Endothelial cell of umbilical vein (primary cell): ENCODE results near the gene SLCO3A1. TPM values are rescaled to one million over a fixed set of nuclear protein-coding genes. Genes with fewer than 3 reads are reported as not detected.

Source experiments
- BruUV-seq: library from RNA; stranded (reverse); fragments of 400-500 nt; replicated peaks from 2 replicates; lab custom pipeline; 2021; lab: Mats Ljungman, UMichigan
- CTCF ChIA-PET: fragments of 300-600, 350-600 bp; sonication (Branson Sonifier 250); formaldehyde crosslinking; loops from one replicate; lab custom pipeline; 2021; ENCODE audit warnings: antibody characterized with exemption, inconsistent platforms; lab: Charles Lee
- POLR2A ChIA-PET: fragments of 300-600, 350-600 bp; sonication (Branson Sonifier 250); formaldehyde crosslinking; loops from one replicate; lab custom pipeline; 2021; ENCODE audit warnings: antibody characterized with exemption, inconsistent platforms; lab: Charles Lee
- DNase-seq: peaks from one replicate; pipeline ENCODE4 v3.0.0-alpha.2; 2011; ENCODE audit warnings: low read depth, low spot score
- FAIRE-seq: peaks from 2 replicates; lab custom pipeline; 2011; peaks lifted over from hg19 to GRCh38; lab: Jason Lieb, UNC
- H2AFZ ChIP-seq: 2 replicates; pipeline ENCODE4 v1.6.0; 2012; ENCODE audit warnings: low read depth, low read length, control low read depth, inconsistent platforms
- H3K27ac ChIP-seq: 2 replicates; pipeline ENCODE4 v1.5.1; 2011; ENCODE audit warnings: low read depth, mild to moderate bottlenecking, control low read depth, low read length, moderate library complexity; ENCODE audit not compliant: insufficient read depth
- H3K27me3 ChIP-seq, 2 experiments: 2 replicates each; pipeline versions ENCODE4 v1.6.0 to v1.6.1; 2011; ENCODE audit warnings: low read length in 2 of 2, mixed read lengths in 1 of 2; ENCODE audit not compliant: control insufficient read depth in 2 of 2, insufficient read depth in 2 of 2
- H3K36me3 ChIP-seq, 2 experiments: 2 replicates in 1 of 2; 3 replicates in 1 of 2; pipeline ENCODE4 v1.5.1; 2011; ENCODE audit warnings: low read length in 2 of 2, mild to moderate bottlenecking in 1 of 2, moderate library complexity in 1 of 2; ENCODE audit not compliant: control insufficient read depth in 2 of 2, insufficient read depth in 2 of 2; ENCODE audit errors: extremely low read depth in 1 of 2
- H3K4me1 ChIP-seq: 3 replicates; pipeline ENCODE4 v1.5.1; 2011; ENCODE audit warnings: mild to moderate bottlenecking, low read length; ENCODE audit not compliant: control insufficient read depth, insufficient read depth; ENCODE audit errors: extremely low read depth
- H3K4me2 ChIP-seq: 2 replicates; pipeline ENCODE4 v1.6.1; 2011; ENCODE audit warnings: low read length, control low read depth, mixed read lengths; ENCODE audit not compliant: insufficient read depth
- H3K4me3 ChIP-seq, 3 experiments: fragments of 200-600 bp in 1 of 3; sonication (generic), shearing (Covaris generic) in 1 of 3; replicated peaks in 1 of 3; 2 replicates each; pipeline ENCODE4 v1.5.1; 2011 to 2016; ENCODE audit warnings: control low read depth in 3 of 3, low read length in 3 of 3, mild to moderate bottlenecking in 2 of 3, inconsistent platforms in 1 of 3, low read depth in 1 of 3, moderate library complexity in 1 of 3; ENCODE audit not compliant: insufficient read depth in 1 of 3
- H3K79me2 ChIP-seq: 2 replicates; pipeline ENCODE4 v1.6.0; 2012; ENCODE audit warnings: low read length, inconsistent platforms; ENCODE audit not compliant: control insufficient read depth, insufficient read depth
- H3K9ac ChIP-seq: replicated peaks from 2 replicates; pipeline ENCODE3; 2011; ENCODE audit warnings: low read length, control low read depth; ENCODE audit not compliant: insufficient read depth; ENCODE audit errors: extremely low read depth
- H3K9me1 ChIP-seq: replicated peaks from 3 replicates; pipeline ENCODE4 v1.6.0; 2011; ENCODE audit warnings: mild to moderate bottlenecking, low read length; ENCODE audit not compliant: control insufficient read depth, insufficient read depth; ENCODE audit errors: extremely low read depth
- H3K9me3 ChIP-seq: replicated peaks from 2 replicates; pipeline ENCODE4 v1.5.1; 2012; ENCODE audit warnings: low read length, inconsistent platforms; ENCODE audit not compliant: control insufficient read depth, insufficient read depth
- H4K20me1 ChIP-seq: replicated peaks from 2 replicates; pipeline ENCODE3; 2011; ENCODE audit warnings: mild to moderate bottlenecking, low read length; ENCODE audit not compliant: control insufficient read depth, insufficient read depth; ENCODE audit errors: extremely low read depth
- EZH2 ChIP-seq: IDR thresholded peaks from 2 replicates; pipeline ENCODE4 v1.6.1; 2012; ENCODE audit warnings: borderline replicate concordance, low read depth, mild to moderate bottlenecking, moderate library complexity, low read length, inconsistent platforms; ENCODE audit not compliant: severe bottlenecking
- FOS ChIP-seq: IDR thresholded peaks from 2 replicates; pipeline ENCODE4 v1.6.1; 2011; ENCODE audit warnings: mild to moderate bottlenecking, low read length, moderate library complexity, borderline replicate concordance; ENCODE audit not compliant: insufficient read depth
- GATA2 ChIP-seq: IDR thresholded peaks from 2 replicates; pipeline ENCODE4 v1.7.0; 2011; ENCODE audit warnings: low read depth, mild to moderate bottlenecking, moderate library complexity, mixed read lengths, low read length; ENCODE audit not compliant: insufficient read length, insufficient read depth
- JUN ChIP-seq: IDR thresholded peaks from 2 replicates; pipeline ENCODE4 v1.6.1; 2011; ENCODE audit warnings: borderline replicate concordance, low read depth; ENCODE audit not compliant: insufficient read length, insufficient read depth
- MYC ChIP-seq: IDR thresholded peaks from one replicate; pipeline ENCODE4 v1.6.1; 2011; ENCODE audit warnings: mild to moderate bottlenecking, low read depth, low read length
- POLR2A ChIP-seq: IDR thresholded peaks from 2 replicates; pipeline ENCODE4 v1.6.1; 2012; ENCODE audit warnings: low read depth, mild to moderate bottlenecking, control low read depth, low read length
- POLR2AphosphoS5 ChIP-seq: IDR thresholded peaks from 2 replicates; pipeline ENCODE4 v1.6.1; 2012; ENCODE audit warnings: low read depth, mild to moderate bottlenecking, control low read depth, low read length, moderate library complexity; ENCODE audit not compliant: insufficient read depth
- dilution Hi-C: fragments of 300-500 bp; cut with MboI; formaldehyde crosslinking; loops from one replicate; pipeline ENCODE4 v1.15.0; 2019; ENCODE audit warnings: low sequenced_read_pairs; ENCODE audit not compliant: extremely low pct_ligation_motif_present
- intact Hi-C: fragments of 100-400 bp; cut with micrococcal nuclease; formaldehyde crosslinking; loops from one replicate; pipeline ENCODE4 v1.10.0; 2022
- polyA plus RNA-seq, 4 experiments: library from polyadenylated mRNA; depleted of rRNA in 3 of 4; stranded (reverse) in 3 of 4; unstranded in 1 of 4; fragments of >200 nt; gene quantifications; 2 replicates each; pipeline versions ENCODE4 v1.2.1 to v1.2.3, GENCODE V29; 2011 to 2012; ENCODE audit warnings: missing spikeins in 1 of 4
- total RNA-seq: library from RNA; stranded (reverse); gene quantifications from 2 replicates; pipeline ENCODE4 v1.2.3, GENCODE V29; 2021
- TF ChIP-seq, protein P1 (sequence below), 2 donors: IDR thresholded peaks; 1 replicate in 1 of 2; 2 replicates in 1 of 2; pipeline ENCODE4 v1.5.1; 2011; ENCODE audit warnings: low read length in 2 of 2, mild to moderate bottlenecking in 2 of 2, moderate library complexity in 2 of 2, control low read depth in 1 of 2, inconsistent platforms in 1 of 2, low read depth in 1 of 2; ENCODE audit not compliant: insufficient read depth in 1 of 2; ENCODE audit errors: extremely low read depth in 1 of 2
- TF ChIP-seq, protein P2 (sequence below): IDR thresholded peaks from 2 replicates; pipeline ENCODE4 v1.6.1; 2011; ENCODE audit not compliant: insufficient read depth, insufficient read length

The SLCO3A1 gene
- total and polyA plus RNA-seq, 2 donors (not counting 3 experiments of a cell fraction or from before 2014, with no cell fraction given), result 0.88 to 0.92 TPM

DNA sequence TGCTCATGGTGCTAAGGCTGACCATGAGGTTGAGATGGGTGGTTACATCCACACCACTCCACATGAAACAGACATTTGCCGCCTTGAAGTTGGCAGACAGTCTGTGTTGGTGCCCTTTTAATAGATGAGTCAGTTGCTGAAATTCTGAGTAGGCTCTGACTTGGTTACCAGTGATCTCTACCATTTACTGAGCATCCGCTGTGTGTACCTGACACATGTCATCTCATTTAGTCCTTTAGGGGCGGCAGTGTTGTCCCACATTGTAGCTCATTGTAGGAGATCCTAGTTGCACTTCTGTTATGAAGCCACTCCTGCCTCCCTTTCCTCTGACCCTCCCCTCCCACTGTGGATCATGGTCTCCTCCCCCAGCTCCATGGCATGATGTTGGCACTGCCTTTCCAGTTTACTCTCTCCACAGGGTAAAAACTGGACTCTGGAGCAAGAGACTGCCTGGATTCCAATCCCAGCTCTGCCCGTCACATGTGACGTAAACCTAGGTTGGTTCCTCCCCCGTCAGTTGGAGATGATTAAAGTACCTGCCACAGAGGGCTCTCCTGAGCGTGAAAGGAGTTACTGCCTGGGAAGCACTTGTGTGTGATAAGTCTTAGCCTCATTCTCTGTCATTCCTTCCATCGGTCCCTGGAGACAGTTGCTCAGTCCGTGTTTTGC, 21.6 kb downstream of the SLCO3A1 start:
- no peaks in the 10 kb centered on the region for H4K20me1 ChIP-seq
- dilution Hi-C loops (no loop called here), intact Hi-C loops (no loop called here)
- CTCF ChIA-PET, result no interaction called here
- H3K4me3 ChIP-seq, result no peak overlapping the region
- no peaks in the 10 kb centered on the region for H3K9me3 ChIP-seq
- DNase-seq (no peak), FAIRE-seq (no peak)
- H3K27me3 ChIP-seq, result no peaks in the 10 kb centered on the region
- no peaks in the 10 kb centered on the region for H3K9me1 ChIP-seq
- no TSS peak for BruUV-seq
- no peak overlapping the region for H3K27ac ChIP-seq
- no peaks in the 10 kb centered on the region for H3K4me1 ChIP-seq
- H3K36me3 ChIP-seq, result no peaks in the 10 kb centered on the region
- H3K4me2 ChIP-seq, result no peak overlapping the region
- no peak overlapping the region for H2AFZ ChIP-seq
- TF ChIP-seq GATA2, result no peak
- no peak for TF ChIP-seq MYC
- TF ChIP-seq POLR2AphosphoS5, result no peak
- TF ChIP-seq, protein P1, sequence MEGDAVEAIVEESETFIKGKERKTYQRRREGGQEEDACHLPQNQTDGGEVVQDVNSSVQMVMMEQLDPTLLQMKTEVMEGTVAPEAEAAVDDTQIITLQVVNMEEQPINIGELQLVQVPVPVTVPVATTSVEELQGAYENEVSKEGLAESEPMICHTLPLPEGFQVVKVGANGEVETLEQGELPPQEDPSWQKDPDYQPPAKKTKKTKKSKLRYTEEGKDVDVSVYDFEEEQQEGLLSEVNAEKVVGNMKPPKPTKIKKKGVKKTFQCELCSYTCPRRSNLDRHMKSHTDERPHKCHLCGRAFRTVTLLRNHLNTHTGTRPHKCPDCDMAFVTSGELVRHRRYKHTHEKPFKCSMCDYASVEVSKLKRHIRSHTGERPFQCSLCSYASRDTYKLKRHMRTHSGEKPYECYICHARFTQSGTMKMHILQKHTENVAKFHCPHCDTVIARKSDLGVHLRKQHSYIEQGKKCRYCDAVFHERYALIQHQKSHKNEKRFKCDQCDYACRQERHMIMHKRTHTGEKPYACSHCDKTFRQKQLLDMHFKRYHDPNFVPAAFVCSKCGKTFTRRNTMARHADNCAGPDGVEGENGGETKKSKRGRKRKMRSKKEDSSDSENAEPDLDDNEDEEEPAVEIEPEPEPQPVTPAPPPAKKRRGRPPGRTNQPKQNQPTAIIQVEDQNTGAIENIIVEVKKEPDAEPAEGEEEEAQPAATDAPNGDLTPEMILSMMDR (IDR thresholded peaks at IDR 0.05; ENCODE audit: extremely low read depth in 1 of 2, insufficient read depth in 1 of 2, low read depth in 1 of 2, low read length in 2 of 2), result no peak
- TF ChIP-seq POLR2A, result no peak
- no peak for TF ChIP-seq FOS
- TF ChIP-seq JUN, result no peak
- TF ChIP-seq, protein P2, sequence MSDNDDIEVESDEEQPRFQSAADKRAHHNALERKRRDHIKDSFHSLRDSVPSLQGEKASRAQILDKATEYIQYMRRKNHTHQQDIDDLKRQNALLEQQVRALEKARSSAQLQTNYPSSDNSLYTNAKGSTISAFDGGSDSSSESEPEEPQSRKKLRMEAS, result no peak
- no peak for TF ChIP-seq EZH2
- no peaks in the 10 kb centered on the region for H3K79me2 ChIP-seq
- no peak overlapping the region for H3K9ac ChIP-seq
- POLR2A ChIA-PET, result no interaction called here
